HepG2 (cell line): Measurements from ENCODE around the gene PASK.

Experiments
- CENPBD1 ChIP-seq: sonication (generic); formaldehyde crosslinking; IDR thresholded peaks from 2 replicates; pipeline ENCODE4 v1.8.0; 2022; ENCODE audit warnings: missing genetic modification reagents, low read depth, mild to moderate bottlenecking, borderline replicate concordance
- CTCF ChIP-seq: sonication (generic); formaldehyde crosslinking; IDR thresholded peaks from 2 replicates; pipeline ENCODE4 v1.5.0; 2020; ENCODE audit warnings: mild to moderate bottlenecking, missing genetic modification reagents, moderate library complexity
- POGZ ChIP-seq: sonication (generic); formaldehyde crosslinking; IDR thresholded peaks from 2 replicates; pipeline ENCODE4 v1.4.0; 2020; ENCODE audit warnings: mild to moderate bottlenecking, missing genetic modification reagents
- POLR2A ChIP-seq, 2 experiments: IDR thresholded peaks; 2 replicates each; pipeline ENCODE4 v1.6.1; 2011; ENCODE audit warnings: low read depth in 2 of 2, low read length in 2 of 2, mild to moderate bottlenecking in 1 of 2, moderate library complexity in 1 of 2; ENCODE audit not compliant: insufficient read depth in 1 of 2
- ZNF547 ChIP-seq: sonication (generic); formaldehyde crosslinking; IDR thresholded peaks from 2 replicates; pipeline ENCODE4 v1.5.1; 2020; ENCODE audit warnings: mild to moderate bottlenecking, missing genetic modification reagents
- ZNF652 ChIP-seq: IDR thresholded peaks from 2 replicates; pipeline ENCODE4 v1.6.1; 2016; ENCODE audit warnings: low read depth, borderline replicate concordance
- ZNF891 ChIP-seq: sonication (generic); formaldehyde crosslinking; IDR thresholded peaks from 2 replicates; pipeline ENCODE4 v1.5.0; 2020; ENCODE audit warnings: mild to moderate bottlenecking, missing genetic modification reagents

- TF ChIP-seq CTCF (CRISPR knock-in tag): no peak
- TF ChIP-seq ZNF891 (CRISPR knock-in tag): no peak
- no peak for TF ChIP-seq CENPBD1 (CRISPR knock-in tag)
- no peak for TF ChIP-seq ZNF652 (CRISPR knock-in tag)
- no peak for TF ChIP-seq POGZ (CRISPR knock-in tag)
- no peak for TF ChIP-seq POLR2A (IDR thresholded peaks at IDR 0.05; ENCODE audit: insufficient read depth in 1 of 2, low read depth in 2 of 2, low read length in 2 of 2)
- no peak for TF ChIP-seq ZNF547 (CRISPR knock-in tag)
Observed at GRCh38 chr2:241072151-241072550, 77.1 kb downstream of the PASK start.
